ENCODE measurements around the gene PDE9A. TPM values are rescaled to one million over a fixed set of nuclear protein-coding genes. Genes with fewer than 3 reads are reported as not detected.
A peak's percentile ranks its signal among the peaks of the same experiment; 100 is the strongest.

PDE9A gene
- total RNA-seq = 26.1 to 27.4 TPM (median 26.5 TPM) in 3 replicates

- H3K4me3 Mint-ChIP-seq = peak within 1 kb of the TSS; percentile 91
- peak; percentile 59 to 61 for DNase-seq (ENCODE audit: low spot score in 2 of 2, unreplicated experiment in 2 of 2)
- H3K27me3 Mint-ChIP-seq (ENCODE audit: low read depth) = peaks cover 3% of the 10 kb centered on the region
- peak within 1 kb of the TSS; percentile 91 for H3K27ac Mint-ChIP-seq
- no peaks in the 10 kb centered on the region for H3K36me3 Mint-ChIP-seq
- H3K4me1 Mint-ChIP-seq = peaks cover 28% of the 10 kb centered on the region
- H3K9me3 Mint-ChIP-seq = no peaks in the 10 kb centered on the region
- no peak for TF ChIP-seq CTCF (IDR thresholded peaks at IDR 0.05; ENCODE audit: unreplicated experiment)
These were observed at the start of gene PDE9A for GRCh38 chr21:42653231-42654061. Gene PDE9A (plus strand): TSS chr21:42653621. CDS start chr21:42653815, 194 bp downstream.

- no peak overlapping the region for H3K27ac Mint-ChIP-seq
- H3K4me3 Mint-ChIP-seq = no peak overlapping the region
- no peaks in the 10 kb centered on the region for H3K36me3 Mint-ChIP-seq
- TF ChIP-seq CTCF (IDR thresholded peaks at IDR 0.05; ENCODE audit: unreplicated experiment) = no peak
- no peaks in the 10 kb centered on the region for H3K27me3 Mint-ChIP-seq (ENCODE audit: low read depth)
- H3K4me1 Mint-ChIP-seq = no peaks in the 10 kb centered on the region
- H3K9me3 Mint-ChIP-seq = peaks cover 26% of the 10 kb centered on the region
- no peak for DNase-seq (ENCODE audit: low spot score in 2 of 2, unreplicated experiment in 2 of 2)
These were observed 46.3 kb upstream of the PDE9A start for GRCh38 chr21:42607102-42607501.

- Mint-ChIP-seq H3K27ac (no peak overlapping the region), H3K36me3 (no peaks in the 10 kb centered on the region), H3K9me3 (peaks cover 29% of the 10 kb centered on the region), H3K4me3 (no peak overlapping the region), H3K27me3 (ENCODE audit: low read depth) (no peaks in the 10 kb centered on the region), H3K4me1 (no peaks in the 10 kb centered on the region)
- no peak for DNase-seq (ENCODE audit: low spot score in 2 of 2, unreplicated experiment in 2 of 2)
- no peak for TF ChIP-seq CTCF (IDR thresholded peaks at IDR 0.05; ENCODE audit: unreplicated experiment)
These were observed 45.8 kb upstream of the PDE9A start for GRCh38 chr21:42607525-42608102.

GRCh38 chr21:42608446-42608845 lies 45.0 kb upstream of the PDE9A start:
- Mint-ChIP-seq H3K4me1 (no peaks in the 10 kb centered on the region), H3K27ac (no peak overlapping the region), H3K36me3 (no peaks in the 10 kb centered on the region), H3K27me3 (ENCODE audit: low read depth) (no peaks in the 10 kb centered on the region), H3K9me3 (peaks cover 31% of the 10 kb centered on the region), H3K4me3 (no peak overlapping the region)
- TF ChIP-seq CTCF (IDR thresholded peaks at IDR 0.05; ENCODE audit: unreplicated experiment) = no peak
- no peak for DNase-seq (ENCODE audit: low spot score in 2 of 2, unreplicated experiment in 2 of 2)

- no peak for TF ChIP-seq CTCF (IDR thresholded peaks at IDR 0.05; ENCODE audit: unreplicated experiment)
These were observed 43.6 kb upstream of the PDE9A start for GRCh38 chr21:42609811-42610210.

More at GRCh38 chr21:42609811-42610210, 43.6 kb upstream of the PDE9A start:
- H3K36me3 Mint-ChIP-seq = no peaks in the 10 kb centered on the region
- H3K27me3 Mint-ChIP-seq (ENCODE audit: low read depth) = no peaks in the 10 kb centered on the region
- H3K4me1 Mint-ChIP-seq = no peaks in the 10 kb centered on the region
- H3K27ac Mint-ChIP-seq = no peak overlapping the region
- peaks cover 25% of the 10 kb centered on the region for H3K9me3 Mint-ChIP-seq
- DNase-seq (ENCODE audit: low spot score in 2 of 2, unreplicated experiment in 2 of 2) = no peak
- no peak overlapping the region for H3K4me3 Mint-ChIP-seq

Data from mesothelial cell of epicardium (in vitro differentiated cells).